Mesenchymal stem cell (in vitro differentiated cells and primary cell): Measurements from ENCODE around the gene RTBDN.

ENCODE experiments used
- DNase-seq: peaks from one replicate; pipeline ENCODE4 v3.0.0-alpha.2; 2013
- H2AFZ ChIP-seq: one replicate; pipeline ENCODE4 v1.6.1; 2013; ENCODE audit warnings: low read depth, mild to moderate bottlenecking, control low read depth, inconsistent platforms, low read length, moderate library complexity
- H2AK5ac ChIP-seq: 2 replicates; pipeline ENCODE4 v1.6.1; 2013; ENCODE audit warnings: low read length, moderate library complexity, mild to moderate bottlenecking, inconsistent platforms; ENCODE audit not compliant: severe bottlenecking
- H2BK120ac ChIP-seq: one replicate; pipeline ENCODE4 v1.6.1; 2013; ENCODE audit warnings: low read depth, mild to moderate bottlenecking, inconsistent platforms, low read length, moderate library complexity
- H2BK12ac ChIP-seq, 2 experiments: one replicate each; pipeline ENCODE4 v1.6.1; 2013; ENCODE audit warnings: inconsistent platforms in 2 of 2, low read length in 2 of 2, mild to moderate bottlenecking in 2 of 2, moderate library complexity in 2 of 2, control low read depth in 1 of 2
- H2BK15ac ChIP-seq: one replicate; pipeline ENCODE4 v1.6.1; 2013; ENCODE audit warnings: mild to moderate bottlenecking, low read depth, inconsistent platforms; ENCODE audit not compliant: poor library complexity, severe bottlenecking
- H2BK5ac ChIP-seq: 2 replicates; pipeline ENCODE4 v1.6.1; 2013; ENCODE audit warnings: low read depth, mild to moderate bottlenecking, low read length, control low read depth, inconsistent platforms; ENCODE audit not compliant: poor library complexity, severe bottlenecking
- H3K14ac ChIP-seq, 2 experiments: one replicate each; pipeline ENCODE4 v1.6.1; 2013; ENCODE audit warnings: inconsistent platforms in 2 of 2, low read length in 2 of 2, control low read depth in 1 of 2, mild to moderate bottlenecking in 1 of 2, moderate library complexity in 1 of 2
- H3K18ac ChIP-seq, 2 experiments: one replicate each; pipeline ENCODE4 v1.6.1; 2013; ENCODE audit warnings: inconsistent platforms in 2 of 2, low read length in 2 of 2, control low read depth in 1 of 2, low read depth in 1 of 2, mild to moderate bottlenecking in 1 of 2
- H3K23ac ChIP-seq, 2 experiments: one replicate each; pipeline ENCODE4 v1.6.1; 2013; ENCODE audit warnings: inconsistent platforms in 2 of 2, low read length in 2 of 2, mild to moderate bottlenecking in 2 of 2, moderate library complexity in 2 of 2, control low read depth in 1 of 2
- H3K27ac ChIP-seq: 2 replicates; pipeline ENCODE4 v1.5.1; 2013; ENCODE audit warnings: mild to moderate bottlenecking, moderate library complexity, low read length, control low read depth, inconsistent platforms; ENCODE audit not compliant: poor library complexity, severe bottlenecking
- H3K27me3 ChIP-seq, 2 experiments: 2 replicates each; pipeline versions ENCODE4 v1.6.1 to v1.7.0; 2013; ENCODE audit warnings: low read length in 2 of 2, mild to moderate bottlenecking in 2 of 2, moderate library complexity in 2 of 2, control low read depth in 1 of 2, inconsistent platforms in 1 of 2; ENCODE audit not compliant: control insufficient read depth in 1 of 2, insufficient read depth in 1 of 2
- H3K36me3 ChIP-seq, 2 experiments: 2 replicates each; pipeline versions ENCODE4 v1.6.1 to v1.7.0; 2013; ENCODE audit warnings: low read length in 2 of 2, control low read depth in 1 of 2, inconsistent platforms in 1 of 2, low read depth in 1 of 2, mild to moderate bottlenecking in 1 of 2; ENCODE audit not compliant: insufficient read depth in 2 of 2, control insufficient read depth in 1 of 2
- H3K4ac ChIP-seq, 2 experiments: one replicate each; pipeline ENCODE4 v1.6.1; 2013; ENCODE audit warnings: inconsistent platforms in 2 of 2, low read length in 2 of 2, mild to moderate bottlenecking in 2 of 2, moderate library complexity in 2 of 2, control low read depth in 1 of 2, low read depth in 1 of 2
- H3K4me1 ChIP-seq: 2 replicates; pipeline ENCODE4 v1.6.1; 2013; ENCODE audit warnings: low read depth, low read length, control low read depth; ENCODE audit not compliant: control insufficient read depth, insufficient read depth
- H3K4me2 ChIP-seq: 2 replicates; pipeline ENCODE4 v1.6.1; 2013; ENCODE audit warnings: low read length, mild to moderate bottlenecking, inconsistent platforms; ENCODE audit not compliant: poor library complexity, severe bottlenecking
- H3K4me3 ChIP-seq, 2 experiments: 2 replicates each; pipeline versions ENCODE4 v1.5.1 to v1.7.0; 2013; ENCODE audit warnings: low read length in 2 of 2, mild to moderate bottlenecking in 2 of 2, control low read depth in 1 of 2, low read depth in 1 of 2; ENCODE audit not compliant: insufficient read depth in 1 of 2
- H3K79me1 ChIP-seq: replicated peaks from 2 replicates; pipeline ENCODE4 v1.6.1; 2013; ENCODE audit warnings: mild to moderate bottlenecking, control low read depth, low read length, inconsistent platforms; ENCODE audit not compliant: poor library complexity, severe bottlenecking
- H3K9ac ChIP-seq: 2 replicates; pipeline ENCODE4 v1.7.0; 2013; ENCODE audit warnings: mild to moderate bottlenecking, low read length, moderate library complexity
- H3K9me3 ChIP-seq: 2 replicates; pipeline ENCODE4 v1.7.0; 2013; ENCODE audit warnings: mild to moderate bottlenecking, low read length; ENCODE audit not compliant: control insufficient read depth
- H4K8ac ChIP-seq: one replicate; pipeline ENCODE4 v1.6.1; 2013; ENCODE audit warnings: inconsistent platforms, mild to moderate bottlenecking, low read length, moderate library complexity
- H4K91ac ChIP-seq: one replicate; pipeline ENCODE4 v1.6.1; 2013; ENCODE audit warnings: mild to moderate bottlenecking, low read length, inconsistent platforms
- WGBS: methylation state at CpG from one replicate; pipeline ENCODE4 v1.1.7; 2013; ENCODE audit warnings: mixed read lengths; 5-methylcytosine and 5-hydroxymethylcytosine counted together

Gene RTBDN

DNA sequence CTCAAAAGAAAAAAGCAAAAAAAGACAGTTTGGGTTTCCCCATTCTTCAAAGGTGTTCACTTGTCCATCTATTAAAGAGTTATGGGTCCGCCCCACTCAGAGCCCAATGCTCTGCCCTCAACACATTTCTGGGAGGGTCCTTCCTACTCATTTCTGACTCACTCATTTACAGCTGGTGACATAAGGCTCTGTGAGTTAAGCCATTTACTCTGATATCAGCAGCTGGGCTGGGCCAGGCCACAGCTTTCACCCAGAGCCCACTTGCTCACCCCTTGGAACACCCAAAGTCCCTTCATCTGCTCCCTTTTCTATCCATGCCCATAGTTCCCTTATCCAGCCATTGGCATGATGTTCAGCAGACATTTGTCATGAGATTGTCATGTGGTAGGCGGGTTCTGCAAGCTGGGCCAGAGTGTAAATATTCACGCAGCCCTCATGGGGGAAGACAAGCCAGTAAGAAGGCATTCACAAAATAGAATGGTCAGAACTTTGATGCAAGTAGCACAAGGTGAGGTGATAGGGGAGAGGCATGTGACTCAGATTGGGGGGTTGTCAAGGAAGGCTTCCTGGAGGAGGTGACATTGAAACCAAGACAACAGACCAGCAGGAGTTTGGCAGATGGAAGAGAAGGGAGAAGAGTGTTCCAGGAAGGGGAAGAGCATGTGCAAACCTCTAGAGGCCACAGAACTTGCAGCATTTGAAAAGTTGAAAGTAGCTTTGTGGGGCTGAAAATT, 9.8 kb upstream of the RTBDN start:
- H3K14ac ChIP-seq = no peak overlapping the region
- no peaks in the 10 kb centered on the region for H3K79me1 ChIP-seq
- H2BK12ac ChIP-seq = no peak overlapping the region
- H4K91ac ChIP-seq = no peak overlapping the region
- no peaks in the 10 kb centered on the region for H3K36me3 ChIP-seq
- H3K27ac ChIP-seq = no peak overlapping the region
- H3K27me3 ChIP-seq = peaks cover 53 to 59% of the 10 kb centered on the region in 2 experiments
- no peak overlapping the region for H2BK120ac ChIP-seq
- H3K9me3 ChIP-seq = no peaks in the 10 kb centered on the region
- H4K8ac ChIP-seq = no peak overlapping the region
- no peak overlapping the region for H3K9ac ChIP-seq
- H2AK5ac ChIP-seq = no peak overlapping the region
- H3K4ac ChIP-seq = no peak overlapping the region
- H3K4me3 ChIP-seq = no peak overlapping the region
- peaks cover 13% of the 10 kb centered on the region for H3K4me1 ChIP-seq
- DNase-seq = no peak
- H3K4me2 ChIP-seq = no peak overlapping the region
- H3K23ac ChIP-seq = no peak overlapping the region
- H2BK15ac ChIP-seq = no peak overlapping the region
- no peak overlapping the region for H3K18ac ChIP-seq
- no peak overlapping the region for H2AFZ ChIP-seq
- 87% methylated on average over 3 of the region's 3 CpGs for WGBS
- H2BK5ac ChIP-seq = no peak overlapping the region

- no peak overlapping the region for H3K23ac ChIP-seq
- no peak overlapping the region for H3K18ac ChIP-seq
- no peaks in the 10 kb centered on the region for H3K36me3 ChIP-seq
Measured at GRCh38 chr19:12843328-12843727, 8.9 kb upstream of the RTBDN start.

DNA sequence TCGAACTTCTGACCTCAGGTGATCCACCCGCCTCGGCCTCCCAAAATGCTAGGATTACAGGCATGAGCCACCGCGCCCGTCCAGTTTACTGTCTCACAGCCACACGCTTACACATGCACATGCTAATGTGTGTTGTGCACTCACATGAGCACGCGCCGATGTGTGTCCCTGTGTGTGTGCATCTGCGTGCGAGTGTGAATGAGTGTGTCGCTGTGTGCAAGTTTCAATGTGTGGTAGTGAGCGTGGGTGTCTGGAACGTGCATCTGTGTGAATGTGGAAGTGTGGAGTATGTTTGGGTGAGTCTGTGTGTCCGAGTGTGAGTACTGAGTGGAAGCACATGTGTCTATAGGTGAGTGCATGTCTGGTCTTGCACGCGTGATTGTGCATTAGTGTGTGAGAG, 8.1 kb upstream of the RTBDN start:
- H2BK12ac ChIP-seq = no peak overlapping the region
- no peak overlapping the region for H3K27ac ChIP-seq
- no peak overlapping the region for H3K23ac ChIP-seq
- no peak overlapping the region for H2BK5ac ChIP-seq
- H3K4me2 ChIP-seq = no peak overlapping the region
- no peak overlapping the region for H2BK120ac ChIP-seq
- peaks cover 68 to 70% of the 10 kb centered on the region in 2 experiments for H3K27me3 ChIP-seq
- no peaks in the 10 kb centered on the region for H3K79me1 ChIP-seq
- no peak overlapping the region for H4K91ac ChIP-seq
- H3K4me1 ChIP-seq = peaks cover 19% of the 10 kb centered on the region
- no peak overlapping the region for H2BK15ac ChIP-seq
- H4K8ac ChIP-seq = no peak overlapping the region
- H3K9ac ChIP-seq = no peak overlapping the region
- no peak overlapping the region for H2AFZ ChIP-seq
- no peak for DNase-seq
- H3K14ac ChIP-seq = no peak overlapping the region
- no peaks in the 10 kb centered on the region for H3K36me3 ChIP-seq
- no peak overlapping the region for H3K4me3 ChIP-seq
- 94% methylated on average over 18 of the region's 18 CpGs for WGBS
- H3K4ac ChIP-seq = no peak overlapping the region
- H2AK5ac ChIP-seq = no peak overlapping the region
- no peak overlapping the region for H3K18ac ChIP-seq
- no peaks in the 10 kb centered on the region for H3K9me3 ChIP-seq

More at GRCh38 chr19:12843328-12843727, 8.9 kb upstream of the RTBDN start:
- H3K4ac ChIP-seq = no peak overlapping the region
- no peak overlapping the region for H2AFZ ChIP-seq
- no peaks in the 10 kb centered on the region for H3K79me1 ChIP-seq
- no peak overlapping the region for H3K14ac ChIP-seq
- peaks cover 62 to 63% of the 10 kb centered on the region in 2 experiments for H3K27me3 ChIP-seq
- no peak overlapping the region for H2AK5ac ChIP-seq
- H3K4me3 ChIP-seq = no peak overlapping the region
- 95% methylated on average over 11 of the region's 11 CpGs for WGBS
- no peak overlapping the region for H4K8ac ChIP-seq
- H3K4me2 ChIP-seq = no peak overlapping the region
- no peak overlapping the region for H2BK12ac ChIP-seq
- no peak overlapping the region for H4K91ac ChIP-seq
- no peak for DNase-seq
- H2BK15ac ChIP-seq = no peak overlapping the region
- H3K9me3 ChIP-seq = no peaks in the 10 kb centered on the region
- no peak overlapping the region for H3K9ac ChIP-seq
- peaks cover 18% of the 10 kb centered on the region for H3K4me1 ChIP-seq
- no peak overlapping the region for H3K27ac ChIP-seq
- no peak overlapping the region for H2BK120ac ChIP-seq
- no peak overlapping the region for H2BK5ac ChIP-seq

DNA sequence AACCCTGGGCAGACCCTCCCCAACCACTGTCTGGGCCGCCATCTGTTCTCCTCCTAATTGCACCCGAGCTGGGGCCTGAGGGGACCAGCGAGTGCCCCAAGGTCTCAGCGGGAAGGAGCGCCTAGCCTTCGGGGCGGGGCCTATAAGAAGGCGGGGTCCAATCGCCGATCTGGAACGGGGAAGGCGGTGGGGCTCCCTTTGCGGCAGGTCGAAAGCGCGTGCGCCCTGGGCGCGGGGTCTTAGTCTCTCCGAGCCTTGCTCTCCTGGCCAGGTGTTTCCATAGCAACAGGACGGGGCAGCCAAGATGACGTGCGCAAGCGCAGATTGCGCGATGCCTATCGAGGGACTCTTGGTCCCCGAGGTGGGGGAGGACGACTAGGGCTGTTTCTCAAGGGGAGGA, 6.7 kb upstream of the RTBDN start:
- H2BK5ac ChIP-seq = no peak overlapping the region
- H3K9me3 ChIP-seq = no peaks in the 10 kb centered on the region
- H3K36me3 ChIP-seq = no peaks in the 10 kb centered on the region
- H3K79me1 ChIP-seq = no peaks in the 10 kb centered on the region
- no peak overlapping the region for H3K18ac ChIP-seq
- 2% methylated on average over 29 of the region's 29 CpGs for WGBS
- no peak overlapping the region for H3K4ac ChIP-seq
- no peak overlapping the region for H3K9ac ChIP-seq
- H2BK12ac ChIP-seq = no peak overlapping the region
- peak overlapping the region in 1 of 2 experiments; percentile 57 for H3K4me3 ChIP-seq
- peak overlapping the region; percentile 14 for H3K4me2 ChIP-seq
- no peak overlapping the region for H3K27ac ChIP-seq
- H2BK15ac ChIP-seq = no peak overlapping the region
- H3K4me1 ChIP-seq = peaks cover 14% of the 10 kb centered on the region
- no peak overlapping the region for H3K14ac ChIP-seq
- peak; percentile 38 for DNase-seq
- H2AK5ac ChIP-seq = no peak overlapping the region
- H2AFZ ChIP-seq = no peak overlapping the region
- H4K91ac ChIP-seq = no peak overlapping the region
- no peak overlapping the region for H4K8ac ChIP-seq
- H2BK120ac ChIP-seq = no peak overlapping the region
- H3K27me3 ChIP-seq = peaks cover 75 to 79% of the 10 kb centered on the region in 2 experiments
- no peak overlapping the region for H3K23ac ChIP-seq
